ENCODE data around the gene NELL2.
"Not testable (repeated sequence)": the region's sequence is repeated elsewhere in the genome, so short reads cannot be mapped to it uniquely, and the experiment has no call there.

Gene NELL2

DNA sequence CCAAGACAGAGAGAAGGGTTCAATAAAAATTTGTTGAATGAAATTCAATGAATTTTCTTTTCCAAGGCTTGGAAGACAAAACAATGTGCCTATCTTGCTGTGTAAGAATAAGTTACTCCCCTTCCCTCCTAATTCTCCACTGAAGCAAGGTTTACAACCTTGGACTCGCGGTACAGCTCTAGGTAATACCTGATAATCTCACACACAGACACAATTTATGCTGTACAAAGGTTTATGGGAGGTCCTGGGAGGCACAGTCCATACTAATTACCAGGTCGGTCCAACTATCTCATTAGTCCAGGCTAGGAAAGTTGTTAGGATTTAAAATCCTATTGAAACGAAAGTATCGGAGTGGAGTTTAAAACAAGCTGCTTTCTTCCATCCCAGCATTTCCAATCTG lies 42.6 kb downstream of the NELL2 start:
- peak overlapping the region; percentile 1 to 34 for H3K27ac ChIP-seq (ENCODE audit: low read depth in 2 of 2, low read length in 2 of 2)
- no peaks in the 10 kb centered on the region for H3K36me3 ChIP-seq (ENCODE audit: control insufficient read depth in 2 of 2, insufficient read depth in 2 of 2, low read length in 2 of 2)
- H3K9ac ChIP-seq (ENCODE audit: low read depth in 1 of 2, low read length in 2 of 2), result no peak overlapping the region
- no peaks in the 10 kb centered on the region for H3K9me3 ChIP-seq (ENCODE audit: control insufficient read depth in 2 of 2, low read length in 2 of 2)
- H3K27me3 ChIP-seq (ENCODE audit: control insufficient read depth in 2 of 2, insufficient read depth in 2 of 2, low read length in 2 of 2), result no peaks in the 10 kb centered on the region
- peaks cover 6 to 19% of the 10 kb centered on the region in 2 donors for H3K4me1 ChIP-seq (ENCODE audit: control insufficient read depth in 2 of 2, insufficient read depth in 2 of 2, low read length in 2 of 2)
- peak overlapping the region; percentile 6 to 34 for H3K4me3 ChIP-seq (ENCODE audit: low read length in 2 of 2)

DNA sequence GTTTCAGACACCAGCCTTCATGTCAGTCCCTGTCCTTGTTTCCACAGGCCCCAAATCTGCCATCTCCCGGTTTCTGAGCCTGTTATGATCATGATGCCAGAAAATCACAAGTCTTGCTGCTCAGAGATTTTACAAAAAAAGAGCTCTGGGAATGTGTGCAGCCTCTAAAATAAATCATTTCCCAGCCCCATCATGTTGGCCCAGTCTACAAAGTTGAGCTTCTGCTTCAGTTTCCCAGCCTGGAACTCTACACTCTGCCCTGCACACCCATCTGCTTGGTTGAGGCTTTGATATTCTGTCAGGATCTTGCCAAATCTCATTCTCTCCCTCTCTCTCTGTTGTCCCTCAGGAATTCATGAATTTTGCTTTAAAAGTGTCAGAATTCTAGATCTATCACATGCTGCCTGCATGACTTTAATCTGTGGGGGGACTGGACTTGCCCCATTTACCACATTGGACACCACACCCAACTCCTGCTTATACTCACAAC lies 45.5 kb downstream of the NELL2 start:
- Histone ChIP-seq H3K4me1 (ENCODE audit: control insufficient read depth in 2 of 2, insufficient read depth in 2 of 2, low read length in 2 of 2) (peaks cover 6 to 18% of the 10 kb centered on the region in 2 donors), H3K4me3 (ENCODE audit: low read length in 2 of 2) (no peak overlapping the region), H3K27ac (ENCODE audit: low read depth in 2 of 2, low read length in 2 of 2) (no peak overlapping the region), H3K9me3 (ENCODE audit: control insufficient read depth in 2 of 2, low read length in 2 of 2) (no peaks in the 10 kb centered on the region), H3K36me3 (ENCODE audit: control insufficient read depth in 2 of 2, insufficient read depth in 2 of 2, low read length in 2 of 2) (no peaks in the 10 kb centered on the region), H3K9ac (ENCODE audit: low read depth in 1 of 2, low read length in 2 of 2) (no peak overlapping the region), H3K27me3 (ENCODE audit: control insufficient read depth in 2 of 2, insufficient read depth in 2 of 2, low read length in 2 of 2) (no peaks in the 10 kb centered on the region)

DNA sequence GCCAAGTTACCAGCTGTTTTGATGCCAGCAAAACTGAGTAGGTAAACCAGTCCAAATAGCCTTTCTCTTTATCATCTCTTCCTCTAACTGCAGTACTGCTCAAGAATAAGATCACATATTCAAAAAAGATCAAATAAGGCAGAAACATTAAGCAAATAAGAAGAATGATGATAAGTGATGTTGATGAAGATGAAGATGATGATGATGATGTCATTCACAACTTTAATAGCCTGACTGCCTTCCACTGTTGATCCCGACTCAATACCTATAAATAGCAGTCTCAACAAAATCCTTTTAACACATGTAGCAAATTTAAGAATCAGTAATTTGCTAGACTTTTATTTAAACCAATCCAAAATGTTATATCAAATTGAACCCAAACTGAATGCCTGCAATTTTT lies 47.1 kb downstream of the NELL2 start:
- H3K36me3 ChIP-seq (ENCODE audit: control insufficient read depth in 2 of 2, insufficient read depth in 2 of 2, low read length in 2 of 2), result no peaks in the 10 kb centered on the region
- H3K9ac ChIP-seq (ENCODE audit: low read depth in 1 of 2, low read length in 2 of 2), result no peak overlapping the region
- H3K4me3 ChIP-seq (ENCODE audit: low read length in 2 of 2), result no peak overlapping the region
- no peaks in the 10 kb centered on the region for H3K27me3 ChIP-seq (ENCODE audit: control insufficient read depth in 2 of 2, insufficient read depth in 2 of 2, low read length in 2 of 2)
- no peaks in the 10 kb centered on the region for H3K9me3 ChIP-seq (ENCODE audit: control insufficient read depth in 2 of 2, low read length in 2 of 2)
- no peak overlapping the region for H3K27ac ChIP-seq (ENCODE audit: low read depth in 2 of 2, low read length in 2 of 2)
- peaks cover 0 to 8% of the 10 kb centered on the region in 2 donors for H3K4me1 ChIP-seq (ENCODE audit: control insufficient read depth in 2 of 2, insufficient read depth in 2 of 2, low read length in 2 of 2)

DNA sequence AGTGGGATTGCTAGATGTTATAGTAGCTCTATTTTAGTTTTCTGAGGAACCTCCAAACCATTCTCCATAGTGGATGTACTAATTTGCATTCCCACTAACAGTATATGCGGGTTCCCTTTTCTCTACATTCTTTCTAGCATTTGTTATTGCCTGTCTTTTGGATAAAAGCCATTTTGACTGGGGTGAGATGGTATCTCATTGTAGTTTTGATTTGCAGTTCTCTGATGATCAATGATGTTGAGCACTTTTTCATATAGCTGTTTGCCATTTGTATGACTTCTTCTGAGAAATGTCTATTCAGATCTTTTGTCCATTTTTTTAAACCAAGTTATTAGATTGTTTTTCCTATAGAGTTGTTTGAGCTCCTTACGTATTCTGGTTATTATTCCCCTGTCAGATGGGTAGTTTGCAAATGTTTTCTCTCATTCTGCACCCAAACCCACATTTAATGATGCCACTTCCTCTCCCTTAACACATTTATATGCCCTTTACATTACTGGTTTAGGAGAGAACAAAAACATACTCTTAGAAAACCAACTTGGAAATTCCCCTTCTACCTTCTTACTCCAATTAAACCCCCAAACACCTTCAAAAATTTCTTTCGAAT lies 48.2 kb downstream of the NELL2 start:
- H3K9me3 ChIP-seq (ENCODE audit: control insufficient read depth in 2 of 2, low read length in 2 of 2), result no peaks in the 10 kb centered on the region
- H3K9ac ChIP-seq (ENCODE audit: low read depth in 1 of 2, low read length in 2 of 2), result no peak overlapping the region
- H3K36me3 ChIP-seq (ENCODE audit: control insufficient read depth in 2 of 2, insufficient read depth in 2 of 2, low read length in 2 of 2), result no peaks in the 10 kb centered on the region
- no peaks in the 10 kb centered on the region for H3K4me1 ChIP-seq (ENCODE audit: control insufficient read depth in 2 of 2, insufficient read depth in 2 of 2, low read length in 2 of 2)
- H3K27me3 ChIP-seq (ENCODE audit: control insufficient read depth in 2 of 2, insufficient read depth in 2 of 2, low read length in 2 of 2), result no peaks in the 10 kb centered on the region
- H3K27ac ChIP-seq (ENCODE audit: low read depth in 2 of 2, low read length in 2 of 2), result no peak overlapping the region
- no peak overlapping the region for H3K4me3 ChIP-seq (ENCODE audit: low read length in 2 of 2)

DNA sequence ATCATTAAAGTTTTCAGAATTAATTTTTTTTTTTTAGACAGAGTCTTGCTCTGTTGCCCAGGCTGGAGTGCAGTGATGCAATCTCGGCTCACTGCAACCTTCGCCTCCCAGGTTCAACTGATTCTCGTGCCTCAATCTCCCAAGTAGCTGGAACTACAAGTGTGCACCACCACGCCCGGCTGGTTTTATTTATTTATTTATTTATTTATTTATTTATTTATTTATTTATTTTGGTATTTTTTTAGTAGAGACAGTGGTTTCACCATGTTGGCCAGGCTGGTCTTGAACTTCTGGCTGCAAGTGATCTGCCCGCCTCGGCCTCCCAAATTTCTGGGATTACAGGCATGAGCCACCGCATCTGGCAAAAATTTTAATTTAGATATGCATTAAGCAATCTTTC lies 54.4 kb downstream of the NELL2 start:
- H3K9me3 ChIP-seq (ENCODE audit: control insufficient read depth in 2 of 2, low read length in 2 of 2); H3K27ac ChIP-seq (ENCODE audit: low read depth in 2 of 2, low read length in 2 of 2); H3K9ac ChIP-seq (ENCODE audit: low read depth in 1 of 2, low read length in 2 of 2); H3K27me3 ChIP-seq (ENCODE audit: control insufficient read depth in 2 of 2, insufficient read depth in 2 of 2, low read length in 2 of 2); H3K4me3 ChIP-seq (ENCODE audit: low read length in 2 of 2); H3K4me1 ChIP-seq (ENCODE audit: control insufficient read depth in 2 of 2, insufficient read depth in 2 of 2, low read length in 2 of 2); H3K36me3 ChIP-seq (ENCODE audit: control insufficient read depth in 2 of 2, insufficient read depth in 2 of 2, low read length in 2 of 2): not testable (repeated sequence)

DNA sequence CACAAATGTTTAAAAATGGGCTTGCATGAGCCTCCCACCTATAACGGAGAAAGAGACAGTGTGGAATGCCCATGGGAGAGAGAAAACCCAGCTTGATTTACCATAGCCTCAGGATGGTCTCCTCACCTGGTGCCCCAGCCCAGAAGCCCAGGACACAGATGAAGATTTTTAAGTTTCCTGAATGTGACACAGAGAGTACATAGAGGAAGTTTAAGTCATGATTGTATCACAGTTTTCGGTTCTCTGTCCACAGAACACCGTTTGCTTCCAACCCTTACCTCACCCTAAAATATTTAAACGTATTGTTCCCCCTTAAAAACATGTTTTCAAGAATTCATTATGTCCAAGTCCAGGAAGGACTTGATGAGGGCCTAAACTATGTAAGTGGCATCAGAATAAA lies 56.2 kb downstream of the NELL2 start:
- H3K27me3 ChIP-seq (ENCODE audit: control insufficient read depth in 2 of 2, insufficient read depth in 2 of 2, low read length in 2 of 2), result no peaks in the 10 kb centered on the region
- no peak overlapping the region for H3K4me3 ChIP-seq (ENCODE audit: low read length in 2 of 2)
- H3K9ac ChIP-seq (ENCODE audit: low read depth in 1 of 2, low read length in 2 of 2), result no peak overlapping the region
- no peaks in the 10 kb centered on the region for H3K9me3 ChIP-seq (ENCODE audit: control insufficient read depth in 2 of 2, low read length in 2 of 2)
- H3K36me3 ChIP-seq (ENCODE audit: control insufficient read depth in 2 of 2, insufficient read depth in 2 of 2, low read length in 2 of 2), result no peaks in the 10 kb centered on the region
- H3K4me1 ChIP-seq (ENCODE audit: control insufficient read depth in 2 of 2, insufficient read depth in 2 of 2, low read length in 2 of 2), result peaks cover 3 to 10% of the 10 kb centered on the region in 2 donors
- no peak overlapping the region for H3K27ac ChIP-seq (ENCODE audit: low read depth in 2 of 2, low read length in 2 of 2)

DNA sequence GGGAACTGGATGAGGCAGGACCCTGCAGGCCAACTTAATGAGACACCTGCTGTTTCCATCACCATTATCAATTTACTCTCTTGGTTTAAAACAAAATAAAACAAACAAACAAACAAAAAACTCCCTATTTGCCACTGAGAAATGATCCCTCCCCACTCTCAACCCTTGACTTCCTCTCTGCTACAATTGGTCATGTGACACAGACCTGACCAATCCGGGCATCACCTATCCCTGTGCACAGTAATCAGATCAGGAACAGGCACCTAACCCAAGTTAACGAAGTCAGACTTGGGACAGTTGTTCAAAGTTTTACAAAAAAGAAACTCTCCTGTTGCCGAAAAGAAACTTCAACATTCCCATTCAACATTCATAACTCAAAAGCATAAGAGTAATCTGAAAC lies 58.4 kb downstream of the NELL2 start:
- H3K4me1 ChIP-seq (ENCODE audit: control insufficient read depth in 2 of 2, insufficient read depth in 2 of 2, low read length in 2 of 2), result peaks cover 3 to 10% of the 10 kb centered on the region in 2 donors
- no peaks in the 10 kb centered on the region for H3K27me3 ChIP-seq (ENCODE audit: control insufficient read depth in 2 of 2, insufficient read depth in 2 of 2, low read length in 2 of 2)
- no peak overlapping the region for H3K27ac ChIP-seq (ENCODE audit: low read depth in 2 of 2, low read length in 2 of 2)
- H3K4me3 ChIP-seq (ENCODE audit: low read length in 2 of 2), result no peak overlapping the region
- H3K36me3 ChIP-seq (ENCODE audit: control insufficient read depth in 2 of 2, insufficient read depth in 2 of 2, low read length in 2 of 2), result no peaks in the 10 kb centered on the region
- no peaks in the 10 kb centered on the region for H3K9me3 ChIP-seq (ENCODE audit: control insufficient read depth in 2 of 2, low read length in 2 of 2)
- no peak overlapping the region for H3K9ac ChIP-seq (ENCODE audit: low read depth in 1 of 2, low read length in 2 of 2)

DNA sequence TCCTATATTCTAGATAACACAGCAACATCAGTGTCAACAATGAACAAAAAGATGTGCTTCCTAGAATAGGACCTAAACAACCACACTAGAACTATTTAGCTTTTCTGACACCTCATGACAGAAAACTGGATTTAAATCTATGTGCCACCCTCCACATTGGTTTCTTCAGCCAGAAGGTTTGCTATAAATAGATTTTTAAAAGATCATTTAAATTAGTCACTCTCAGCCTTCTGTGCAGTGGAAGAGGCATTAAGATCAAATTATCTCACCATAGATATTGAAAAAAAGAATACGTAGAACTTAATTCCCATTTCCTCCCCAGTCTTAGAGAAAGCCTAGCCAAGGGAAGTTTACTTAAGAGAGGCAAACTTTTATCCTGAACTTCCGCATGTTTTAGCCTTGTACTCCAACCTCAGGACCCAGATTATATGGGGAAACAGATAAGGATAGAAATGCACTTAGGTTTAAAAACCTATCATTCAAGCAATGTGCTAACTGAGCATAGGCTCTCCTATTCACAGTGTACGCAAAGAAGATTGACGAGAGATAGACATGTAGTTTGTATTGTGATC lies 59.6 kb downstream of the NELL2 start:
- Histone ChIP-seq H3K36me3 (ENCODE audit: control insufficient read depth in 2 of 2, insufficient read depth in 2 of 2, low read length in 2 of 2) (no peaks in the 10 kb centered on the region), H3K9ac (ENCODE audit: low read depth in 1 of 2, low read length in 2 of 2) (no peak overlapping the region), H3K27ac (ENCODE audit: low read depth in 2 of 2, low read length in 2 of 2) (peak overlapping the region; percentile 20 to 31), H3K27me3 (ENCODE audit: control insufficient read depth in 2 of 2, insufficient read depth in 2 of 2, low read length in 2 of 2) (no peaks in the 10 kb centered on the region), H3K4me1 (ENCODE audit: control insufficient read depth in 2 of 2, insufficient read depth in 2 of 2, low read length in 2 of 2) (peaks cover 3 to 10% of the 10 kb centered on the region in 2 donors), H3K9me3 (ENCODE audit: control insufficient read depth in 2 of 2, low read length in 2 of 2) (no peaks in the 10 kb centered on the region), H3K4me3 (ENCODE audit: low read length in 2 of 2) (no peak overlapping the region)

DNA sequence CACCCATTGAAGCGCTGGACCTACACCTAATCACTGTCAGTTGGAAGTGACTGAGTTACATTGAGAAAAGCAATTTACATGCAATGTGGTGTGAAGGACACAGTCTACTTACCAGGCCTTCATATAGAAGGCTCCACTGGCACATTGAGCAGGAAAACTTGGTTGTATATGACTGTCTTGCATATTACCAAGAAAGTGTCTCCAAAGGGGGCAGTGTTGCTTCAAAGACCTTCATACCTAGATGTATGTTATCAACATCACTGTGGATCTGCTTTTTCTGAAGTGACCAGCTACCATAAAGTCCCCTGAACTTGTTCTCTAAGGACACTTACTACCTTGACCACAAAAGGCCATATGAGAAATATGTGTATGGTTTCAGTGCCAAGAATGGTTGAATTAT lies 64.1 kb downstream of the NELL2 start:
- Histone ChIP-seq H3K9me3 (ENCODE audit: control insufficient read depth in 2 of 2, low read length in 2 of 2) (no peaks in the 10 kb centered on the region), H3K4me1 (ENCODE audit: control insufficient read depth in 2 of 2, insufficient read depth in 2 of 2, low read length in 2 of 2) (peaks cover 2 to 6% of the 10 kb centered on the region in 2 donors), H3K9ac (ENCODE audit: low read depth in 1 of 2, low read length in 2 of 2) (no peak overlapping the region), H3K27ac (ENCODE audit: low read depth in 2 of 2, low read length in 2 of 2) (no peak overlapping the region), H3K4me3 (ENCODE audit: low read length in 2 of 2) (no peak overlapping the region), H3K36me3 (ENCODE audit: control insufficient read depth in 2 of 2, insufficient read depth in 2 of 2, low read length in 2 of 2) (no peaks in the 10 kb centered on the region), H3K27me3 (ENCODE audit: control insufficient read depth in 2 of 2, insufficient read depth in 2 of 2, low read length in 2 of 2) (no peaks in the 10 kb centered on the region)

DNA sequence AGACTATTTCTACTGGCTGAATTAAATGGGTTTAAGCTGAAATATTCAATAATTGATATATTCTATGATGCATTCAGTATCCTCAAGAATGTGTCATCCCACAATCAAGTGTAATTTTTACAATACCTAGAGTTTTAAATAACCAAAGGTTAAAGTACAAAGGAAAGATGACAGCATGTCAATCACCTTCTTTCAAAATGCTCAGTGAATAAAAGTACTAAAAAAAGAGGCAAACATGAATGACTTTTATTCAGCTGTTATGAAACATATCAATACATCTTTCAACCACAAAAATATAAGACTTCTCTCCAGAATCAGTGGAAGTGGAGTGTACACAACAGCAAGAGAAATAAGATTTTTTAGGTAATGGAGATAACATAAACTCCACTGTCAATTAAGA lies 72.0 kb downstream of the NELL2 start:
- Histone ChIP-seq H3K9me3 (ENCODE audit: control insufficient read depth in 2 of 2, low read length in 2 of 2) (no peaks in the 10 kb centered on the region), H3K27ac (ENCODE audit: low read depth in 2 of 2, low read length in 2 of 2) (no peak overlapping the region), H3K9ac (ENCODE audit: low read depth in 1 of 2, low read length in 2 of 2) (no peak overlapping the region), H3K27me3 (ENCODE audit: control insufficient read depth in 2 of 2, insufficient read depth in 2 of 2, low read length in 2 of 2) (no peaks in the 10 kb centered on the region), H3K4me1 (ENCODE audit: control insufficient read depth in 2 of 2, insufficient read depth in 2 of 2, low read length in 2 of 2) (no peaks in the 10 kb centered on the region), H3K36me3 (ENCODE audit: control insufficient read depth in 2 of 2, insufficient read depth in 2 of 2, low read length in 2 of 2) (no peaks in the 10 kb centered on the region), H3K4me3 (ENCODE audit: low read length in 2 of 2) (no peak overlapping the region)

Measured in mucosa of rectum (tissue), 2 donors.